NCI-H2107 treated with DMSO at 0.1 percent for 48 hours (cell line): ENCODE measurements around the gene TXLNB.
"Not testable (repeated sequence)": the region's sequence is repeated elsewhere in the genome, so short reads cannot be mapped to it uniquely, and the experiment has no call there.

Experiments
- DNase-seq: peaks from one replicate; lab custom pipeline; 2025; ENCODE audit not compliant: unreplicated experiment; lab: John Stamatoyannopoulos, UW

TXLNB gene

GRCh38 chr6:139311831-139312230, 20.0 kb upstream of the TXLNB start:
- DNase-seq = no peak

GRCh38 chr6:139308936-139309603, 17.3 kb upstream of the TXLNB start:
- no peak for DNase-seq

GRCh38 chr6:139308286-139308916, 16.6 kb upstream of the TXLNB start:
- DNase-seq = no peak

- no peak for DNase-seq
These were observed 14.6 kb upstream of the TXLNB start for GRCh38 chr6:139306291-139306981.

GRCh38 chr6:139303185-139303584, 11.4 kb upstream of the TXLNB start:
- no peak for DNase-seq

- DNase-seq = no peak
These were observed 6.1 kb upstream of the TXLNB start for GRCh38 chr6:139297921-139298320.

- no peak for DNase-seq
These were observed 5.1 kb upstream of the TXLNB start for GRCh38 chr6:139296927-139297326.

GRCh38 chr6:139295901-139296300, 4.1 kb upstream of the TXLNB start:
- DNase-seq = no peak

GRCh38 chr6:139294090-139294489, 2.3 kb upstream of the TXLNB start:
- DNase-seq = no peak

- not testable (repeated sequence) for DNase-seq
These were observed 1.4 kb upstream of the TXLNB start for GRCh38 chr6:139293230-139293629.

GRCh38 chr6:139290787-139291311, 949 bp downstream of the TXLNB start:
- DNase-seq = no peak

GRCh38 chr6:139289233-139289632, 2.6 kb downstream of the TXLNB start:
- DNase-seq = no peak

- no peak for DNase-seq
These were observed 3.2 kb downstream of the TXLNB start for GRCh38 chr6:139288496-139289040.

- no peak for DNase-seq
These were observed 3.9 kb downstream of the TXLNB start for GRCh38 chr6:139287868-139288267.

GRCh38 chr6:139286438-139286837, 5.4 kb downstream of the TXLNB start:
- DNase-seq = not testable (repeated sequence)

- no peak for DNase-seq
These were observed 6.2 kb downstream of the TXLNB start for GRCh38 chr6:139285590-139285989.

- no peak for DNase-seq
These were observed 7.0 kb downstream of the TXLNB start for GRCh38 chr6:139284789-139285188.

- DNase-seq = no peak
These were observed 9.1 kb downstream of the TXLNB start for GRCh38 chr6:139282684-139283083.

- no peak for DNase-seq
These were observed 13.6 kb downstream of the TXLNB start for GRCh38 chr6:139278190-139278589.

- DNase-seq = no peak
These were observed 14.2 kb downstream of the TXLNB start for GRCh38 chr6:139277587-139277986.

GRCh38 chr6:139277161-139277560, 14.6 kb downstream of the TXLNB start:
- no peak for DNase-seq
